ENCODE measurements around the gene HDAC4.

- TF ChIP-seq CTCF (IDR thresholded peaks at IDR 0.05) (no peak), POLR2A (IDR thresholded peaks at IDR 0.05) (peak in 2 of 4 donors; percentile 6 to 74)
Observed at GRCh38 chr2:239400596-239401066, at the start of gene HDAC4.
